Liver (tissue), 3 donors: ENCODE results near the gene SMIM35.
"Not testable (repeated sequence)": the region's sequence is repeated elsewhere in the genome, so short reads cannot be mapped to it uniquely, and the experiment has no call there.

Source experiments
- CTCF ChIP-seq: fragments of 150-350 bp; IDR thresholded peaks from 2 replicates; pipeline ENCODE4 v1.5.1; 2017; ENCODE audit warnings: improper control_type of control experiment, low read depth, low read length; ENCODE audit not compliant: missing input control
- EGR1 ChIP-seq, 2 donors: IDR thresholded peaks; 2 replicates each; pipeline ENCODE4 v1.6.1; 2016 to 2018; ENCODE audit warnings: antibody characterized with exemption in 2 of 2, low read depth in 2 of 2
- FOXA1 ChIP-seq: IDR thresholded peaks from 2 replicates; pipeline ENCODE4 v1.6.1; 2016; ENCODE audit warnings: antibody characterized with exemption
- GABPA ChIP-seq, 2 donors: IDR thresholded peaks in 1 of 2; conservative IDR thresholded peaks in 1 of 2; 2 replicates each; pipeline ENCODE4 v1.6.1; 2016; ENCODE audit warnings: antibody characterized with exemption in 2 of 2, mild to moderate bottlenecking in 1 of 2, moderate library complexity in 1 of 2
- HNF4G ChIP-seq: IDR thresholded peaks from 2 replicates; pipeline ENCODE4 v1.6.1; 2016; ENCODE audit warnings: antibody characterized with exemption
- JUND ChIP-seq, 2 donors: IDR thresholded peaks; 2 replicates each; pipeline ENCODE4 v1.6.1; 2016; ENCODE audit warnings: antibody characterized with exemption in 2 of 2
- RAD21 ChIP-seq, 2 donors: IDR thresholded peaks; 2 replicates each; pipeline ENCODE4 v1.6.1; 2016; ENCODE audit warnings: antibody characterized with exemption in 2 of 2, mild to moderate bottlenecking in 2 of 2
- SP1 ChIP-seq: IDR thresholded peaks from 2 replicates; pipeline ENCODE4 v1.6.1; 2018; ENCODE audit warnings: antibody characterized with exemption, mild to moderate bottlenecking
- TAF1 ChIP-seq: conservative IDR thresholded peaks from 2 replicates; pipeline ENCODE4 v1.6.1; 2016; ENCODE audit warnings: antibody characterized with exemption, mild to moderate bottlenecking
- YY1 ChIP-seq: IDR thresholded peaks from 2 replicates; pipeline ENCODE4 v1.6.1; 2016; ENCODE audit warnings: antibody characterized with exemption, mild to moderate bottlenecking
- TF ChIP-seq, protein P1 (sequence below): IDR thresholded peaks from 2 replicates; pipeline ENCODE4 v1.6.1; 2016; ENCODE audit warnings: antibody characterized with exemption
- TF ChIP-seq, protein P2 (sequence below): IDR thresholded peaks from 2 replicates; pipeline ENCODE4 v1.6.1; 2016; ENCODE audit warnings: antibody characterized with exemption
- TF ChIP-seq, protein P3 (sequence below): IDR thresholded peaks from 2 replicates; pipeline ENCODE4 v1.6.1; 2016; ENCODE audit warnings: antibody characterized with exemption, mild to moderate bottlenecking
- TF ChIP-seq, protein P4 (sequence below): IDR thresholded peaks from 2 replicates; pipeline ENCODE4 v1.6.1; 2016; ENCODE audit warnings: antibody characterized with exemption
- donor health status: healthy.
- donor health status: healthy.

DNA sequence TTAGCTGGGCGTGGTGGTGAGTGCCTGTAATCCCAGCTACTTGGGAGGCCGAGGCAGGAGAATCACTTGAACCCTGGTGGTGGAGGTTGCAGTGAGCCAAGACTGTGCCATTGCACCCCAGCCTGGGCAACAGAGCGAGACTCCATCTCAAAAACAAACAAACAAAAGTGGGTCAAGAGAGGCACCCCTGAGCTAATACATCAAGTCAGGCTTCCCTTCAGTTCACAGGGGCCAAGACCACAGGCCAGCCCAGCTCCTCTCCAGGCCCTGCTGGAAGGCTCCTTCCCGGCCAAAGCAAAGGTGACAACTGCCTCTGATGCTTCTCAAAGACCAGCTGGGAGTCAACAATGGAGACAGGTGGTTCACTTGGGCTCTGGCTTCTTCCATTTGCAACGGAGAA lies 24.6 kb downstream of the SMIM35 start:
- TF ChIP-seq CTCF; YY1; TAF1; EGR1 (IDR thresholded peaks at IDR 0.05; ENCODE audit: low read depth in 2 of 2); RAD21 (IDR thresholded peaks at IDR 0.05); SP1; FOXA1; GABPA (IDR thresholded peaks at IDR 0.05 in 1 of 2, conservative IDR thresholded peaks at IDR 0.05 in 1 of 2); JUND (IDR thresholded peaks at IDR 0.05); HNF4G: not testable (repeated sequence)
- TF ChIP-seq, protein P1, sequence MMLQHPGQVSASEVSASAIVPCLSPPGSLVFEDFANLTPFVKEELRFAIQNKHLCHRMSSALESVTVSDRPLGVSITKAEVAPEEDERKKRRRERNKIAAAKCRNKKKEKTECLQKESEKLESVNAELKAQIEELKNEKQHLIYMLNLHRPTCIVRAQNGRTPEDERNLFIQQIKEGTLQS: not testable (repeated sequence)
- TF ChIP-seq, protein P2, sequence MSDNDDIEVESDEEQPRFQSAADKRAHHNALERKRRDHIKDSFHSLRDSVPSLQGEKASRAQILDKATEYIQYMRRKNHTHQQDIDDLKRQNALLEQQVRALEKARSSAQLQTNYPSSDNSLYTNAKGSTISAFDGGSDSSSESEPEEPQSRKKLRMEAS: not testable (repeated sequence)
- TF ChIP-seq, protein P3, sequence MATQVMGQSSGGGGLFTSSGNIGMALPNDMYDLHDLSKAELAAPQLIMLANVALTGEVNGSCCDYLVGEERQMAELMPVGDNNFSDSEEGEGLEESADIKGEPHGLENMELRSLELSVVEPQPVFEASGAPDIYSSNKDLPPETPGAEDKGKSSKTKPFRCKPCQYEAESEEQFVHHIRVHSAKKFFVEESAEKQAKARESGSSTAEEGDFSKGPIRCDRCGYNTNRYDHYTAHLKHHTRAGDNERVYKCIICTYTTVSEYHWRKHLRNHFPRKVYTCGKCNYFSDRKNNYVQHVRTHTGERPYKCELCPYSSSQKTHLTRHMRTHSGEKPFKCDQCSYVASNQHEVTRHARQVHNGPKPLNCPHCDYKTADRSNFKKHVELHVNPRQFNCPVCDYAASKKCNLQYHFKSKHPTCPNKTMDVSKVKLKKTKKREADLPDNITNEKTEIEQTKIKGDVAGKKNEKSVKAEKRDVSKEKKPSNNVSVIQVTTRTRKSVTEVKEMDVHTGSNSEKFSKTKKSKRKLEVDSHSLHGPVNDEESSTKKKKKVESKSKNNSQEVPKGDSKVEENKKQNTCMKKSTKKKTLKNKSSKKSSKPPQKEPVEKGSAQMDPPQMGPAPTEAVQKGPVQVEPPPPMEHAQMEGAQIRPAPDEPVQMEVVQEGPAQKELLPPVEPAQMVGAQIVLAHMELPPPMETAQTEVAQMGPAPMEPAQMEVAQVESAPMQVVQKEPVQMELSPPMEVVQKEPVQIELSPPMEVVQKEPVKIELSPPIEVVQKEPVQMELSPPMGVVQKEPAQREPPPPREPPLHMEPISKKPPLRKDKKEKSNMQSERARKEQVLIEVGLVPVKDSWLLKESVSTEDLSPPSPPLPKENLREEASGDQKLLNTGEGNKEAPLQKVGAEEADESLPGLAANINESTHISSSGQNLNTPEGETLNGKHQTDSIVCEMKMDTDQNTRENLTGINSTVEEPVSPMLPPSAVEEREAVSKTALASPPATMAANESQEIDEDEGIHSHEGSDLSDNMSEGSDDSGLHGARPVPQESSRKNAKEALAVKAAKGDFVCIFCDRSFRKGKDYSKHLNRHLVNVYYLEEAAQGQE: not testable (repeated sequence)
- TF ChIP-seq, protein P4, sequence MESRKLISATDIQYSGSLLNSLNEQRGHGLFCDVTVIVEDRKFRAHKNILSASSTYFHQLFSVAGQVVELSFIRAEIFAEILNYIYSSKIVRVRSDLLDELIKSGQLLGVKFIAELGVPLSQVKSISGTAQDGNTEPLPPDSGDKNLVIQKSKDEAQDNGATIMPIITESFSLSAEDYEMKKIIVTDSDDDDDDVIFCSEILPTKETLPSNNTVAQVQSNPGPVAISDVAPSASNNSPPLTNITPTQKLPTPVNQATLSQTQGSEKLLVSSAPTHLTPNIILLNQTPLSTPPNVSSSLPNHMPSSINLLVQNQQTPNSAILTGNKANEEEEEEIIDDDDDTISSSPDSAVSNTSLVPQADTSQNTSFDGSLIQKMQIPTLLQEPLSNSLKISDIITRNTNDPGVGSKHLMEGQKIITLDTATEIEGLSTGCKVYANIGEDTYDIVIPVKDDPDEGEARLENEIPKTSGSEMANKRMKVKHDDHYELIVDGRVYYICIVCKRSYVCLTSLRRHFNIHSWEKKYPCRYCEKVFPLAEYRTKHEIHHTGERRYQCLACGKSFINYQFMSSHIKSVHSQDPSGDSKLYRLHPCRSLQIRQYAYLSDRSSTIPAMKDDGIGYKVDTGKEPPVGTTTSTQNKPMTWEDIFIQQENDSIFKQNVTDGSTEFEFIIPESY: not testable (repeated sequence)
